Spleen (tissue), 11 donors: ENCODE results near the gene CYLD. TPM values are rescaled to one million over a fixed set of nuclear protein-coding genes. Genes with fewer than 3 reads are reported as not detected.

Source experiments
- DNase-seq: peaks from one replicate; pipeline ENCODE4 v3.0.0-alpha.2; 2020
- H3K27ac ChIP-seq, 8 donors: fragments of 200-600 bp; sonication (generic) in 7 of 8; 1 replicate in 4 of 8; 2 replicates in 4 of 8; pipeline versions ENCODE4 v1.5.0 to v1.8.0; 2016 to 2021; ENCODE audit warnings: inconsistent platforms in 4 of 8, mild to moderate bottlenecking in 4 of 8, moderate library complexity in 1 of 8
- H3K27me3 ChIP-seq, 7 donors: fragments of 200-600 bp; sonication (generic) in 6 of 7; replicated peaks in 1 of 7; 1 replicate in 4 of 7; 2 replicates in 3 of 7; pipeline versions ENCODE4 v1.5.0 to v1.8.0; 2016 to 2021; ENCODE audit warnings: inconsistent platforms in 3 of 7, mild to moderate bottlenecking in 1 of 7
- H3K36me3 ChIP-seq, 6 donors: fragments of 200-600 bp; sonication (generic) in 5 of 6; 1 replicate in 4 of 6; 2 replicates in 2 of 6; pipeline versions ENCODE4 v1.5.0 to v1.8.0; 2016 to 2021; ENCODE audit warnings: inconsistent platforms in 2 of 6
- H3K4me1 ChIP-seq, 6 donors: fragments of 200-600 bp; sonication (generic) in 5 of 6; 1 replicate in 3 of 6; 2 replicates in 3 of 6; pipeline versions ENCODE4 v1.5.0 to v1.8.0; 2016 to 2021; ENCODE audit warnings: inconsistent platforms in 3 of 6
- H3K4me3 ChIP-seq, 8 donors: fragments of 200-600 bp; sonication (generic) in 7 of 8; 1 replicate in 4 of 8; 2 replicates in 4 of 8; pipeline versions ENCODE4 v1.5.0 to v1.8.0; 2016 to 2021; ENCODE audit warnings: inconsistent platforms in 4 of 8, mild to moderate bottlenecking in 4 of 8, moderate library complexity in 2 of 8
- H3K9me3 ChIP-seq, 8 donors: fragments of 200-600 bp; sonication (generic) in 7 of 8; 1 replicate in 4 of 8; 2 replicates in 4 of 8; pipeline versions ENCODE4 v1.5.0 to v1.8.0; 2016 to 2021; ENCODE audit warnings: inconsistent platforms in 4 of 8
- POLR2A ChIP-seq, 3 donors: fragments of 450-650 bp; IDR thresholded peaks; one replicate each; pipeline ENCODE4 v1.5.1; 2017; ENCODE audit warnings: antibody characterized with exemption in 3 of 3, mild to moderate bottlenecking in 1 of 3
- POLR2AphosphoS5 ChIP-seq, 3 donors: sonication (generic); formaldehyde crosslinking; IDR thresholded peaks; one replicate each; pipeline ENCODE4 v1.5.1; 2017; ENCODE audit warnings: antibody characterized with exemption in 3 of 3
- WGBS, 5 donors: extraction: QIAGEN DNeasy Blood & Tissue Kit in 3 of 5; methylation state at CpG; one replicate each; pipeline versions ENCODE4 v1.1.5 to v1.1.7; 2013 to 2018; 5-methylcytosine and 5-hydroxymethylcytosine counted together
- intact Hi-C: fragments of 100-400 bp; cut with DNase I; formaldehyde crosslinking; loops from one replicate; pipeline ENCODE4 v1.15.0; 2023; ENCODE audit warnings: low total_unique reads
- polyA plus RNA-seq, 3 donors: library from polyadenylated mRNA; stranded (reverse); fragments of 200-250 nt; gene quantifications; one replicate each; pipeline ENCODE4 v1.2.1, GENCODE V29; 2013
- total RNA-seq, 7 donors: library from RNA; depleted of rRNA in 3 of 7; stranded (reverse); fragments of >200 nt in 3 of 7; fragmentation: NEBNext Ultra II Directional in 4 of 7; extraction: Animal tissue kit (Norgen Biotek cat#: 25700) in 4 of 7; gene quantifications; one replicate each; pipeline versions ENCODE4 v1.1.0 to v1.2.1, GENCODE V29; 2016 to 2021
- TF ChIP-seq, protein P1 (sequence below), 11 experiments: fragments of 200-600 bp in 7 of 11; fragments of 450-650 bp in 4 of 11; sonication (generic) in 4 of 11; IDR thresholded peaks in 8 of 11; conservative IDR thresholded peaks in 3 of 11; 1 replicate in 7 of 11; 2 replicates in 4 of 11; pipeline versions ENCODE4 v1.4.0 to v1.8.0; 2016 to 2021; ENCODE audit warnings: antibody characterized with exemption in 11 of 11, inconsistent platforms in 4 of 11, mild to moderate bottlenecking in 1 of 11
- donor health status: healthy with polysubstance abuse.
- donor health status: DM: no; HTN: no; CAD: no; lungs with moderate emphysema.
- donor health status: DM: no; HTN: no; CAD: no.
- donor health status: Bipolar disorder and iron deficiency.
- donor health status: healthy.
- donor health status: DM: no; HTN: no; CAD: no.
- donor health status: DM: yes; HTN: yes; CAD: no.

Gene CYLD
- total and polyA plus RNA-seq, 10 donors, result 19.9 to 133 (median 103) TPM

DNA sequence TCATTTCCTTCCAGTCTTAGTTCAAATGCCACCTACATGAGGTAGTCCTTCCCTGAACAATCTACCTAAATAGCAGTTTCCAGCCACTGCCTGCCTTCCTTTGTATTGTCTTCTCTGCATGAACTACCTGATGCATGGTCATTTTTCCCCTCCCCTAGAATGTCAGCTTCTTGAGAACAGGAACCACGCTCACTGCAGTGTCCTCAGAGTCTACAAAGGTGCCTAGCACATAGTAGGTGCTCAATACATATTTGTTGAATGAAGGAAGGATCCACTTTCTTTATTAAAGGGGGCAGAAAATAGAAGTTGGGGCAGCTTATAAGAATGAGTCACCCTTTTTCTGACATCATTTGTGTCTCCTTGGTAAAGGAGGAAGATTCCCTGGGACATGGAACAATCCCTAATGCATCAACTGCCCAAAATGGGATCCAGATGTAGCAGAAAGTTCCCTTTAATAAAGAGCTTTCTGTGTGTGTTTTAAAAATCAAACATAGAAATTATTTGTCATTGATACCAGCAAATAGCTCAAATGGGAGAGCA is 4.4 kb upstream of the CYLD start:
- Histone ChIP-seq H3K4me3 (no peak overlapping the region), H3K27me3 (no peaks in the 10 kb centered on the region), H3K36me3 (peaks cover 0 to 16% (median 0%) of the 10 kb centered on the region in 6 donors), H3K9me3 (no peaks in the 10 kb centered on the region), H3K27ac (no peak overlapping the region), H3K4me1 (peaks cover 0 to 26% (median 9%) of the 10 kb centered on the region in 6 donors)
- DNase-seq, result no peak
- WGBS, 5 donors, result 86 to 100% (median 94%) methylated on average over 1 of the region's 1 CpG
- no peak for TF ChIP-seq POLR2AphosphoS5 (IDR thresholded peaks at IDR 0.05)
- TF ChIP-seq, protein P1, sequence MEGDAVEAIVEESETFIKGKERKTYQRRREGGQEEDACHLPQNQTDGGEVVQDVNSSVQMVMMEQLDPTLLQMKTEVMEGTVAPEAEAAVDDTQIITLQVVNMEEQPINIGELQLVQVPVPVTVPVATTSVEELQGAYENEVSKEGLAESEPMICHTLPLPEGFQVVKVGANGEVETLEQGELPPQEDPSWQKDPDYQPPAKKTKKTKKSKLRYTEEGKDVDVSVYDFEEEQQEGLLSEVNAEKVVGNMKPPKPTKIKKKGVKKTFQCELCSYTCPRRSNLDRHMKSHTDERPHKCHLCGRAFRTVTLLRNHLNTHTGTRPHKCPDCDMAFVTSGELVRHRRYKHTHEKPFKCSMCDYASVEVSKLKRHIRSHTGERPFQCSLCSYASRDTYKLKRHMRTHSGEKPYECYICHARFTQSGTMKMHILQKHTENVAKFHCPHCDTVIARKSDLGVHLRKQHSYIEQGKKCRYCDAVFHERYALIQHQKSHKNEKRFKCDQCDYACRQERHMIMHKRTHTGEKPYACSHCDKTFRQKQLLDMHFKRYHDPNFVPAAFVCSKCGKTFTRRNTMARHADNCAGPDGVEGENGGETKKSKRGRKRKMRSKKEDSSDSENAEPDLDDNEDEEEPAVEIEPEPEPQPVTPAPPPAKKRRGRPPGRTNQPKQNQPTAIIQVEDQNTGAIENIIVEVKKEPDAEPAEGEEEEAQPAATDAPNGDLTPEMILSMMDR (IDR thresholded peaks at IDR 0.05 in 8 of 11, conservative IDR thresholded peaks at IDR 0.05 in 3 of 11), result no peak
- intact Hi-C loops, result no loop called here

DNA sequence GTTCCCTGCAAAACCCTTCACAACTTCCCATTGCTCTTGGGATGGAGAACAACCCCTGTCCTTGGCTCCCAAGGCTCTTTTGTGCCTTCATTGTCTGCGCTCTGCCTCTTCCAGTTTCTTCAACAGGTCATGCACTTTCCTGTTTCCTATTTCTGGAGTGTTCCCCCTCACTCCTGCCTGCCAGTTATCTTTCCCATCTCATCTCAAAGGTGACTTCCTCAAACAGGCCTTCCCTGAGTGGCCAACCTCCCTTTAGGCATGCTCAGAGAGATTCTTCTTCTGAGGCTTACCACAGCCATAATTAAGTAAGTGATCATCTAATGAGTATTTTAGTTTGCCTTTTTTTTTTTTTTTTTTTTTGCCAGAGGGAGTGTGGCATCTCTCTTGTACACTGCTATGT is 2.9 kb upstream of the CYLD start:
- no peaks in the 10 kb centered on the region for H3K27me3 ChIP-seq
- H3K4me3 ChIP-seq, result no peak overlapping the region
- intact Hi-C loops, result no loop called here
- 80 to 95% (median 84%) methylated on average over 1 of the region's 1 CpG for WGBS, 5 donors
- H3K9me3 ChIP-seq, result no peaks in the 10 kb centered on the region
- H3K27ac ChIP-seq, result no peak overlapping the region
- peaks cover 0 to 12% (median 0%) of the 10 kb centered on the region in 6 donors for H3K36me3 ChIP-seq
- TF ChIP-seq, protein P1 (IDR thresholded peaks at IDR 0.05 in 8 of 11, conservative IDR thresholded peaks at IDR 0.05 in 3 of 11), result no peak
- TF ChIP-seq POLR2AphosphoS5 (IDR thresholded peaks at IDR 0.05) (no peak), POLR2A (IDR thresholded peaks at IDR 0.05) (no peak)
- no peak for DNase-seq
- H3K4me1 ChIP-seq, result peaks cover 12 to 41% (median 21%) of the 10 kb centered on the region in 6 donors

DNA sequence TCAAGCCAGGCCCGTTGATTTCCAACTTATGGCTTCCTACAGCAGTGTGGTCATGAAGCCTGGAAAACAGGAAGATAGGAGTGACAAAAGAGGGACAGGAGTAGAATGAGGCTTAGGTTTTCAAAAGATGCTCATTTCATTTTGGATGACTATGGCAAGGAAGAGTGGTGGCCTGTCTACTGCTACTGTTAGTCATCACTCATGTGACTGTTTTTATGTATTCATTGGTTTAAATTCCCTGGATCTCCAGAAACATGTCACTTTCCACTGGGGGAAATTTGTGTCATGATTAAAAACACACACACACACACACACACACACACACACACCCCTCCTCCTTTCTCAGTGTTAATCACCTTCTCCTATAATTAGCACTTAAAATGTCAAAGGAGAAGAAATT is 1.1 kb upstream of the CYLD start:
- intact Hi-C loops, result no loop called here
- Histone ChIP-seq H3K27me3 (no peaks in the 10 kb centered on the region), H3K4me1 (peaks cover 29 to 55% (median 38%) of the 10 kb centered on the region in 6 donors), H3K4me3 (peak overlapping the region in 1 of 8 donors; percentile 90), H3K27ac (peak overlapping the region; percentile 77 to 100 (median 99)), H3K9me3 (no peaks in the 10 kb centered on the region), H3K36me3 (peaks cover 0 to 21% (median 0%) of the 10 kb centered on the region in 6 donors)
- no peak for DNase-seq
- 52 to 81% (median 71%) methylated on average over 1 of the region's 1 CpG for WGBS, 5 donors
- TF ChIP-seq POLR2AphosphoS5 (IDR thresholded peaks at IDR 0.05) (no peak), POLR2A (IDR thresholded peaks at IDR 0.05) (no peak)
- TF ChIP-seq, protein P1 (IDR thresholded peaks at IDR 0.05 in 8 of 11, conservative IDR thresholded peaks at IDR 0.05 in 3 of 11), result no peak

DNA sequence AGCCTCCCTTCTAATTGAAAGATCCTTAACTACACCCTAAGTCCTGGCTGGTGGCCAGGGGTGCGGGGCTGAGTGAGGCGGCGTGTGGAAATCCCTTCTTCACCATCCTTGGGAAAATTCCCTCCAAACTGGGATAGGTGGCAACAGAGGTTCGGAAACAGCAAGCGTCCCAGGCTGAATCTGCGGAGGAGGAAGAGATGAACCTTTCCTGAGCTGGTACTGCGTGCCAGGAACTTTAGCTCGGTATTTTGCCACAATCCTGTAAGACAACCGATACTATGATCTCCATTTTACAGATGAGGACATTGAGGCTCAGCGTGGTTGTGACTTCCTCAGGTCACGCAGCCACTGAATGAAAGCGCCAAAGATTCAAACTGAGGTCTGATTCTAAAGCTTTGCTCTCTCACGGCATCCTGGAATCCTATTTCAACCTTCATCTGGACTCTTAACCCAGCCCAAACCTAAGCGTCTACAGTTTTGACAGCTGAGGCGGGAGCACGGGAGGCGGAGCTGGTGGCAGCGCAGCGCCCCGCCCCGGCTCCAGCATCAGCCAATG is 583 bp upstream of the CYLD start:
- 11 to 15% (median 15%) methylated on average over 17 to 21 of the region's 21 CpGs for WGBS, 5 donors
- intact Hi-C loops, result no loop called here
- TF ChIP-seq, protein P1 (IDR thresholded peaks at IDR 0.05 in 8 of 11, conservative IDR thresholded peaks at IDR 0.05 in 3 of 11), result no peak
- no peak for TF ChIP-seq POLR2AphosphoS5 (IDR thresholded peaks at IDR 0.05)
- no peak for TF ChIP-seq POLR2A (IDR thresholded peaks at IDR 0.05)
- peak overlapping the region; percentile 77 to 100 (median 99) for H3K27ac ChIP-seq
- H3K9me3 ChIP-seq, result no peaks in the 10 kb centered on the region
- H3K4me3 ChIP-seq, result peak overlapping the region; percentile 38 to 90 (median 83)
- H3K36me3 ChIP-seq, result peaks cover 0 to 26% (median 0%) of the 10 kb centered on the region in 6 donors
- DNase-seq, result no peak
- H3K27me3 ChIP-seq, result no peaks in the 10 kb centered on the region
- peaks cover 34 to 58% (median 44%) of the 10 kb centered on the region in 6 donors for H3K4me1 ChIP-seq
